Measurements from ENCODE around the gene DGKI. TPM values are rescaled to one million over a fixed set of nuclear protein-coding genes. Genes with fewer than 3 reads are reported as not detected.

DGKI gene
- total RNA-seq, 1 experiment from 2014 or later, result 0.41 TPM

DNA sequence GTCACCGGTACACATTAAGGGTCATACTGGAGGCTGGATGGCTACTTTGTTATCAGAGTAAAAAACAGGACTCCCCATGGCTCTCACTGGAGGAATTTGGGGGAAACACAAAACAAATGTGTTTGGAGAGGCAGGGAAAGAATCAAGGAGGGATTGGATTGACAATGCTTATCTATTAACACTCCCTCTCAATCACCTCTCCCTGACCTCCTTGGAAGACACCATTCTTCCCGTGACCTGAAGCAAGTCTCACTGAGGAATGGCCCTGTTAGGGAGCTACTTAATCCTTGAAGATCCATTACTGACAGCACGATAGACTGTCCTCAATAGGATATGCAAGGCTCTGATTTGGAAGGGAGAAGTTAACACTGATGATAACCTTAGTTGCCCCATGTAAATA, 261.2 kb downstream of the DGKI start:
- ChIA-PET CTCF (no interaction called here), POLR2A (ENCODE audit: unreplicated experiment) (no interaction called here)
- H3K4me2 ChIP-seq, result no peak overlapping the region
- H3F3A ChIP-seq (ENCODE audit: insufficient read depth, low read depth), result no peaks in the 10 kb centered on the region
- no peaks in the 10 kb centered on the region for H3K27me3 ChIP-seq (ENCODE audit: insufficient read depth, low read depth)
- no peaks in the 10 kb centered on the region; the same call in 1 of the 2 replicates for H3K9me3 ChIP-seq (ENCODE audit: insufficient read depth, low read depth)
- BruUV-seq (replicated peaks), result no TSS peak
- no peaks in the 10 kb centered on the region for H3K79me2 ChIP-seq (ENCODE audit: low read depth)
- H3K4me3 ChIP-seq, result no peak overlapping the region
- no peaks in the 10 kb centered on the region for H4K20me1 ChIP-seq (ENCODE audit: insufficient read depth)
- DNase-seq, result no peak
- intact Hi-C loops (cut with micrococcal nuclease; ENCODE audit: unreplicated experiment), result no loop called here
- no peaks in the 10 kb centered on the region for H3K36me3 ChIP-seq (ENCODE audit: low read depth)
- H2AFZ ChIP-seq, result no peak overlapping the region
- 0 out of 2 replicates have a peak, but pooled peaks cover 4% of the 10 kb centered on the region for H3K9me2 ChIP-seq (ENCODE audit: insufficient read depth)
- no peak for TF ChIP-seq EZH2 (IDR thresholded peaks at IDR 0.05; ENCODE audit: low read depth)
- TF ChIP-seq, protein P1, sequence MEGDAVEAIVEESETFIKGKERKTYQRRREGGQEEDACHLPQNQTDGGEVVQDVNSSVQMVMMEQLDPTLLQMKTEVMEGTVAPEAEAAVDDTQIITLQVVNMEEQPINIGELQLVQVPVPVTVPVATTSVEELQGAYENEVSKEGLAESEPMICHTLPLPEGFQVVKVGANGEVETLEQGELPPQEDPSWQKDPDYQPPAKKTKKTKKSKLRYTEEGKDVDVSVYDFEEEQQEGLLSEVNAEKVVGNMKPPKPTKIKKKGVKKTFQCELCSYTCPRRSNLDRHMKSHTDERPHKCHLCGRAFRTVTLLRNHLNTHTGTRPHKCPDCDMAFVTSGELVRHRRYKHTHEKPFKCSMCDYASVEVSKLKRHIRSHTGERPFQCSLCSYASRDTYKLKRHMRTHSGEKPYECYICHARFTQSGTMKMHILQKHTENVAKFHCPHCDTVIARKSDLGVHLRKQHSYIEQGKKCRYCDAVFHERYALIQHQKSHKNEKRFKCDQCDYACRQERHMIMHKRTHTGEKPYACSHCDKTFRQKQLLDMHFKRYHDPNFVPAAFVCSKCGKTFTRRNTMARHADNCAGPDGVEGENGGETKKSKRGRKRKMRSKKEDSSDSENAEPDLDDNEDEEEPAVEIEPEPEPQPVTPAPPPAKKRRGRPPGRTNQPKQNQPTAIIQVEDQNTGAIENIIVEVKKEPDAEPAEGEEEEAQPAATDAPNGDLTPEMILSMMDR (conservative IDR thresholded peaks at IDR 0.05), result no peak
- no peak overlapping the region for H3K27ac ChIP-seq
- no peaks in the 10 kb centered on the region for H3K4me1 ChIP-seq (replicated peaks; ENCODE audit: insufficient read depth)

DNA sequence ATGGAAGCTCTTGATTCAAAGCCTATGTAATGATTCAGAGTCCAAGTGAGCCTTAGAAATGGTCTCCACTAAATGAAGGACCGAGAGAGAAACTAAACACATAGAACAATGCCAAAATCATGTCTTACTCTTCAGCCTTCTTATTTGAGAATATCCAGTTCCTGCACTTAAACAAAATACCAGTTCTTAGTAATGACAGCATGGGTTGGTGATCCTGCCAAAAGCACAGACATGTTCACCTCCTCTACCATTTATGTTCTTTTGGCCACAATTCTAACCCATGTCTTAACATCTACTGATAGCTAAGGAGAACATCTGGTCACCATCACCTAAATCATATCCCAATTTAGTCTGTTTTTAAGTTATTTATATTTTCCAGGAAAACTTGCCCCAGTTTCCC, 263.6 kb downstream of the DGKI start:
- ChIA-PET POLR2A (ENCODE audit: unreplicated experiment) (no interaction called here), CTCF (no interaction called here)
- H3K27me3 ChIP-seq (ENCODE audit: insufficient read depth, low read depth), result no peaks in the 10 kb centered on the region
- 0 out of 2 replicates have a peak, but pooled peaks cover 4% of the 10 kb centered on the region for H3K9me2 ChIP-seq (ENCODE audit: insufficient read depth)
- H3K4me2 ChIP-seq, result no peak overlapping the region
- H3K36me3 ChIP-seq (ENCODE audit: low read depth), result no peaks in the 10 kb centered on the region
- H3F3A ChIP-seq (ENCODE audit: insufficient read depth, low read depth), result no peaks in the 10 kb centered on the region
- no peak for DNase-seq
- H3K4me3 ChIP-seq, result no peak overlapping the region
- H3K79me2 ChIP-seq (ENCODE audit: low read depth), result no peaks in the 10 kb centered on the region
- no peak overlapping the region for H3K27ac ChIP-seq
- H4K20me1 ChIP-seq (ENCODE audit: insufficient read depth), result no peaks in the 10 kb centered on the region
- H2AFZ ChIP-seq, result no peak overlapping the region
- BruUV-seq (replicated peaks), result no TSS peak
- TF ChIP-seq, protein P1 (conservative IDR thresholded peaks at IDR 0.05), result no peak
- TF ChIP-seq EZH2 (IDR thresholded peaks at IDR 0.05; ENCODE audit: low read depth), result no peak
- no peaks in the 10 kb centered on the region; the same call in 1 of the 2 replicates for H3K9me3 ChIP-seq (ENCODE audit: insufficient read depth, low read depth)
- intact Hi-C loops (cut with micrococcal nuclease; ENCODE audit: unreplicated experiment), result no loop called here
- 0 out of 2 replicates have a peak, but pooled peaks cover 8% of the 10 kb centered on the region for H3K4me1 ChIP-seq (replicated peaks; ENCODE audit: insufficient read depth)

DNA sequence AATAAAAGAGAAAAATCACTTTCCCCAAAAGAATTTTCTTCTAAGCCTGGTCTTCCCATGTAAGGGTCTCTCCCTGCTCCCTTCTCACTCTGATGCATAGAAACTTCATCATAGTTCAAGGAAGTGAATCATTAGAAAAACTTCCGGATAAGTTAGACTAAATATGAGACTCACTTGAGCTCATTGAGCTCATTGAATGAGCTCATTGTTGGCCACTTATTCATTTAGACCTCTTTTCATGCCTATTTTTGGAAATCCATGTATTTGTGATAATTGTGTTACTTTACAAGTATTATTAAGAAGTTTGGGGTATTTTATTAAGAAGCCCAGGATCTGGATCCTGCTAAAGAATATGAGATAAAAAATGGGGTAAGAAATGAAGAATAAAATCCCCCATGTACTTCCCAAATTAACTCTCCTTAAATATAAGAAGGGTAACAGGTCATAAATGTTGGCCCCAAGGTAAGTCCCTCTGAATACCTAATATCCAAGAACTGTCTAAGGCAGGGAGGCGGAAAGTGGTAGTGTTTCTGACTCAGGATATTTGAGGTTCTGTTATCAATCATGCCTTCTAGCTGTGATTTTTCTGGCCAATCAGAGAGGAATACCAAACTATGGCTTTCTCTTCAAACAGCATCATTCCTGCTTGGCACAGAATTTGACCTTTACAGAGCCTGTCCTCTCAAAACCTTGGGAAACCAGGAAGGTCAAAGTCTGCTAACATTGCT, 266.7 kb downstream of the DGKI start:
- Histone ChIP-seq H3K79me2 (ENCODE audit: low read depth) (no peaks in the 10 kb centered on the region), H2AFZ (no peak overlapping the region), H3K27me3 (ENCODE audit: insufficient read depth, low read depth) (no peaks in the 10 kb centered on the region), H3K9me3 (ENCODE audit: insufficient read depth, low read depth) (no peaks in the 10 kb centered on the region; the same call in 1 of the 2 replicates), H3K4me1 (replicated peaks; ENCODE audit: insufficient read depth) (0 out of 2 replicates have a peak, but pooled peaks cover 8% of the 10 kb centered on the region), H3K36me3 (ENCODE audit: low read depth) (no peaks in the 10 kb centered on the region), H3K27ac (0 out of 2 replicates have a peak overlapping the region, but pooled peaks have one; percentile 27), H3K4me3 (no peak overlapping the region), H3F3A (ENCODE audit: insufficient read depth, low read depth) (no peaks in the 10 kb centered on the region), H4K20me1 (ENCODE audit: insufficient read depth) (no peaks in the 10 kb centered on the region), H3K9me2 (ENCODE audit: insufficient read depth) (0 out of 2 replicates have a peak, but pooled peaks cover 4% of the 10 kb centered on the region), H3K4me2 (no peak overlapping the region)
- DNase-seq, result peak in 1 of 2 experiments; percentile 48
- TF ChIP-seq, protein P1 (conservative IDR thresholded peaks at IDR 0.05), result no peak
- TF ChIP-seq EZH2 (IDR thresholded peaks at IDR 0.05; ENCODE audit: low read depth), result no peak
- CTCF ChIA-PET, result interaction anchor here (0.6 kb wide), 1 partner anchor 350 kb away, joined by 6 read pairs; no protein-coding TSS in a partner anchor
- no TSS peak for BruUV-seq (replicated peaks)
- POLR2A ChIA-PET (ENCODE audit: unreplicated experiment), result interaction anchor here (0.7 kb wide), 1 partner anchor 97 kb away, joined by 4 read pairs; no protein-coding TSS in a partner anchor
- intact Hi-C loops (cut with micrococcal nuclease; ENCODE audit: unreplicated experiment), result loop anchor here (1.0 to 5.0 kb wide), 2 partner anchors 31 to 73 kb away; no protein-coding TSS in a partner anchor
